ENCODE data around the gene APOB. TPM values are rescaled to one million over a fixed set of nuclear protein-coding genes. Genes with fewer than 3 reads are reported as not detected.

The APOB gene
- total RNA-seq, 1 donor from 2014 or later, result not detected

GRCh38 chr2:21017748-21018276 lies 26.1 kb downstream of the APOB start:
- H3K4me1 Mint-ChIP-seq, result no peaks in the 10 kb centered on the region
- ChIA-PET POLR2A (no interaction called here), CTCF (no interaction called here)
- intact Hi-C loops (cut with micrococcal nuclease), result no loop called here
- no peak for ATAC-seq (ENCODE audit: low read depth)
- TF ChIP-seq CTCF (IDR thresholded peaks at IDR 0.05), result no peak
- no peak for DNase-seq
- no peaks in the 10 kb centered on the region for H3K36me3 Mint-ChIP-seq (ENCODE audit: low read depth)
- no peak overlapping the region for H3K4me3 Mint-ChIP-seq
- peaks cover 2% of the 10 kb centered on the region for H3K9me3 Mint-ChIP-seq
- no peak overlapping the region for H3K27ac Mint-ChIP-seq
- H3K27me3 Mint-ChIP-seq, result peaks cover 10% of the 10 kb centered on the region

GRCh38 chr2:21015281-21015645 lies 28.6 kb downstream of the APOB start:
- no peak overlapping the region for H3K4me3 Mint-ChIP-seq
- DNase-seq, result no peak
- CTCF ChIA-PET, result interaction anchor here (1.2 kb wide), 1 partner anchor 52 kb away, joined by 3 read pairs; no protein-coding TSS in a partner anchor
- no peak for TF ChIP-seq CTCF (IDR thresholded peaks at IDR 0.05)
- H3K27ac Mint-ChIP-seq, result no peak overlapping the region
- intact Hi-C loops (cut with micrococcal nuclease), result no loop called here
- peaks cover 2% of the 10 kb centered on the region for H3K9me3 Mint-ChIP-seq
- no peaks in the 10 kb centered on the region for H3K4me1 Mint-ChIP-seq
- H3K36me3 Mint-ChIP-seq (ENCODE audit: low read depth), result no peaks in the 10 kb centered on the region
- H3K27me3 Mint-ChIP-seq, result peaks cover 10% of the 10 kb centered on the region
- POLR2A ChIA-PET, result no interaction called here
- ATAC-seq (ENCODE audit: low read depth), result no peak

- Mint-ChIP-seq H3K4me1 (no peaks in the 10 kb centered on the region), H3K36me3 (ENCODE audit: low read depth) (no peaks in the 10 kb centered on the region), H3K9me3 (peaks cover 2% of the 10 kb centered on the region), H3K27ac (no peak overlapping the region), H3K27me3 (peaks cover 10% of the 10 kb centered on the region), H3K4me3 (no peak overlapping the region)
- ChIA-PET CTCF (interaction anchor here (1.2 kb wide), 1 partner anchor 51 kb away, joined by 3 read pairs; no protein-coding TSS in a partner anchor), POLR2A (no interaction called here)
- no peak for DNase-seq
- intact Hi-C loops (cut with micrococcal nuclease), result no loop called here
- ATAC-seq (ENCODE audit: low read depth), result no peak
- TF ChIP-seq CTCF (IDR thresholded peaks at IDR 0.05), result no peak
These were observed 29.3 kb downstream of the APOB start for GRCh38 chr2:21014364-21015280.

- no peak for TF ChIP-seq CTCF (IDR thresholded peaks at IDR 0.05)
- peaks cover 2% of the 10 kb centered on the region for H3K9me3 Mint-ChIP-seq
- DNase-seq (no peak), ATAC-seq (ENCODE audit: low read depth) (no peak)
- no peaks in the 10 kb centered on the region for H3K4me1 Mint-ChIP-seq
- H3K27me3 Mint-ChIP-seq, result peaks cover 10% of the 10 kb centered on the region
- ChIA-PET CTCF (no interaction called here), POLR2A (no interaction called here)
- H3K4me3 Mint-ChIP-seq, result no peak overlapping the region
- intact Hi-C loops (cut with micrococcal nuclease), result no loop called here
- H3K36me3 Mint-ChIP-seq (ENCODE audit: low read depth), result no peaks in the 10 kb centered on the region
- no peak overlapping the region for H3K27ac Mint-ChIP-seq
These were observed 30.6 kb downstream of the APOB start for GRCh38 chr2:21013043-21013816.

GRCh38 chr2:21012557-21012937 lies 31.3 kb downstream of the APOB start:
- Mint-ChIP-seq H3K27ac (no peak overlapping the region), H3K4me3 (no peak overlapping the region), H3K4me1 (no peaks in the 10 kb centered on the region), H3K9me3 (peaks cover 2% of the 10 kb centered on the region), H3K27me3 (peaks cover 7% of the 10 kb centered on the region), H3K36me3 (ENCODE audit: low read depth) (no peaks in the 10 kb centered on the region)
- DNase-seq (no peak), ATAC-seq (ENCODE audit: low read depth) (no peak)
- CTCF ChIA-PET, result no interaction called here
- POLR2A ChIA-PET, result no interaction called here
- no peak for TF ChIP-seq CTCF (IDR thresholded peaks at IDR 0.05)
- intact Hi-C loops (cut with micrococcal nuclease), result no loop called here
